OCI-LY1 (cell line): ENCODE measurements around the gene TMEM263.

Experiments used
- H2AFZ ChIP-seq: fragments of 200-600 bp; sonication (generic), shearing (Covaris generic); 2 replicates; pipeline ENCODE4 v1.6.0; 2014; ENCODE audit warnings: antibody characterized with exemption, mild to moderate bottlenecking, low read length
- H3F3A ChIP-seq: fragments of 200-600 bp; sonication (generic), shearing (Covaris generic); 2 replicates; pipeline ENCODE4 v1.6.0; 2014; ENCODE audit warnings: mild to moderate bottlenecking, antibody characterized with exemption, low read length, moderate library complexity; ENCODE audit not compliant: insufficient read depth
- H3K27ac ChIP-seq: fragments of 200-600 bp; sonication (generic); 2 replicates; pipeline ENCODE4 v1.5.1; 2014; ENCODE audit warnings: low read length, mixed run types, mild to moderate bottlenecking, low read depth; ENCODE audit not compliant: poor library complexity, severe bottlenecking
- H3K27me3 ChIP-seq: fragments of 200-600 bp; sonication (generic); 2 replicates; pipeline ENCODE4 v1.6.0; 2014; ENCODE audit warnings: antibody characterized with exemption, mild to moderate bottlenecking, low read length, moderate library complexity; ENCODE audit not compliant: insufficient read depth
- H3K36me3 ChIP-seq: fragments of 200-600 bp; sonication (generic); 2 replicates; pipeline ENCODE4 v1.6.1; 2014; ENCODE audit warnings: mild to moderate bottlenecking, antibody characterized with exemption, low read length, moderate library complexity, mixed read lengths; ENCODE audit not compliant: insufficient read depth
- H3K4me1 ChIP-seq: fragments of 200-600 bp; sonication (generic); 2 replicates; pipeline ENCODE4 v1.5.1; 2014; ENCODE audit warnings: mild to moderate bottlenecking, low read length, moderate library complexity; ENCODE audit not compliant: insufficient read depth, severe bottlenecking
- H3K4me2 ChIP-seq: fragments of 200-600 bp; sonication (generic), shearing (Covaris generic); 2 replicates; pipeline ENCODE4 v1.6.1; 2014; ENCODE audit warnings: low read length
- H3K4me3 ChIP-seq: fragments of 200-600 bp; sonication (generic); 2 replicates; pipeline ENCODE4 v1.5.1; 2014; ENCODE audit warnings: low read length, low read depth, mild to moderate bottlenecking, mixed read lengths; ENCODE audit not compliant: poor library complexity, severe bottlenecking
- H3K79me2 ChIP-seq: fragments of 200-600 bp; shearing (Covaris generic); 2 replicates; pipeline ENCODE4 v1.6.1; 2016; ENCODE audit warnings: mixed run types, low read length, mixed read lengths; ENCODE audit not compliant: insufficient read depth
- H3K9ac ChIP-seq: fragments of 200-600 bp; sonication (generic), shearing (Covaris generic); 2 replicates; pipeline ENCODE4 v1.6.1; 2014; ENCODE audit warnings: mild to moderate bottlenecking, low read length, mixed read lengths
- H3K9me2 ChIP-seq: fragments of 200-600 bp; sonication (generic), shearing (Covaris generic); 2 replicates; pipeline ENCODE4 v1.6.1; 2014; ENCODE audit warnings: low read depth, mild to moderate bottlenecking, low read length, mixed read lengths
- H3K9me3 ChIP-seq: fragments of 200-600 bp; shearing (Covaris generic); 2 replicates; pipeline ENCODE4 v1.6.1; 2014; ENCODE audit warnings: low read length, mixed read lengths
- H4K20me1 ChIP-seq: fragments of 200-600 bp; sonication (generic), shearing (Covaris generic); 2 replicates; pipeline ENCODE4 v1.6.0; 2016; ENCODE audit warnings: mild to moderate bottlenecking, low read length; ENCODE audit not compliant: insufficient read depth
- EZH2 ChIP-seq: fragments of 200-600 bp; sonication (generic), shearing (Covaris generic); IDR thresholded peaks from 2 replicates; pipeline ENCODE4 v1.8.0; 2017; ENCODE audit warnings: borderline replicate concordance, mixed run types, mild to moderate bottlenecking, antibody characterized with exemption, low read length, moderate library complexity, mixed read lengths
- TF ChIP-seq, protein P1 (sequence below): fragments of 200-600 bp; sonication (generic), shearing (Covaris generic); IDR thresholded peaks from 2 replicates; pipeline ENCODE4 v1.5.1; 2017; ENCODE audit warnings: mild to moderate bottlenecking, antibody characterized with exemption, low read length, moderate library complexity, mixed read lengths

TMEM263 gene

DNA sequence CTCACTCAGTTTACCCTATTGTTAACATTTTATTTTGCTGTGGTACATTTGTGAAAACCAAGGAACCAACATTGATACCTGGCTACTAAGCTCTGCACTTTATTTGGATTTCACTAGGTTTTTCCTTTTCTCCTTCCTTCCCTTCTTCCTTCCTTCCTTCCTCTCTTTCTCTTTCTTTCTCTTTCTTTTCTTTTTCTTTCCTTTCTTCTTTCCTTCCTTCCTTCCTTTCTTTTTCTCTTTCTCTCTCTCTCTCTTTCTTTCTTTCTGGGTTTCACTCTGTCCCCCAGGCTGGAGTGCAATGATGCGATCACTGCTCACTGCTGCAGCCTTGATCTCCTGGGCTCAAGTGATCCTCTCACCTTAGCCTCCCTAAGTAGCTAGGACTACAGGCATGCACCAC lies 29.1 kb upstream of the TMEM263 start:
- Histone ChIP-seq H2AFZ (no peak overlapping the region), H3K9ac (no peak overlapping the region), H3F3A (no peaks in the 10 kb centered on the region), H3K4me1 (no peaks in the 10 kb centered on the region), H3K36me3 (no peaks in the 10 kb centered on the region), H3K4me2 (no peak overlapping the region), H3K4me3 (no peak overlapping the region), H3K9me3 (no peaks in the 10 kb centered on the region), H3K27me3 (no peaks in the 10 kb centered on the region), H3K27ac (no peak overlapping the region), H4K20me1 (no peaks in the 10 kb centered on the region), H3K9me2 (no peaks in the 10 kb centered on the region), H3K79me2 (no peaks in the 10 kb centered on the region)
- no peak for TF ChIP-seq EZH2
- TF ChIP-seq, protein P1, sequence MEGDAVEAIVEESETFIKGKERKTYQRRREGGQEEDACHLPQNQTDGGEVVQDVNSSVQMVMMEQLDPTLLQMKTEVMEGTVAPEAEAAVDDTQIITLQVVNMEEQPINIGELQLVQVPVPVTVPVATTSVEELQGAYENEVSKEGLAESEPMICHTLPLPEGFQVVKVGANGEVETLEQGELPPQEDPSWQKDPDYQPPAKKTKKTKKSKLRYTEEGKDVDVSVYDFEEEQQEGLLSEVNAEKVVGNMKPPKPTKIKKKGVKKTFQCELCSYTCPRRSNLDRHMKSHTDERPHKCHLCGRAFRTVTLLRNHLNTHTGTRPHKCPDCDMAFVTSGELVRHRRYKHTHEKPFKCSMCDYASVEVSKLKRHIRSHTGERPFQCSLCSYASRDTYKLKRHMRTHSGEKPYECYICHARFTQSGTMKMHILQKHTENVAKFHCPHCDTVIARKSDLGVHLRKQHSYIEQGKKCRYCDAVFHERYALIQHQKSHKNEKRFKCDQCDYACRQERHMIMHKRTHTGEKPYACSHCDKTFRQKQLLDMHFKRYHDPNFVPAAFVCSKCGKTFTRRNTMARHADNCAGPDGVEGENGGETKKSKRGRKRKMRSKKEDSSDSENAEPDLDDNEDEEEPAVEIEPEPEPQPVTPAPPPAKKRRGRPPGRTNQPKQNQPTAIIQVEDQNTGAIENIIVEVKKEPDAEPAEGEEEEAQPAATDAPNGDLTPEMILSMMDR = no peak

DNA sequence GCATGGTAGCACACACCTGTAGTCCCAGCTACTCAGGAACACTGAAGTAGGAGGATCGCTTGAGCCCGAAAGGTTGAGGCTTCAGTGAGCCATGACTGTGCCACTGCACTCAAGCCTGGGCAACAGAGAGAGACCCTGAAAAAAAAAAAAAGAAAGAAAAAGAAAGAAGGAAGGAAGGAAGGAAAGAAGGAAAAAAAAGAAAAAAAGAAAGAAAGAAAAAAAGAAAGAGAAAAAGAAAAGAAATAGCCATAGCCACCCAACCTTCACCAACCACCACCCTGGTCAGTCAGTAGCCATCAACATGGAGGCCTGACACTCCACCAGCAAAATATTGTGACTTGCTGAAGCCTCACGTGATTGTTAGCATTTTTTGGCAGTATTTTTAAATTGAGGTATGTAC lies 21.4 kb upstream of the TMEM263 start:
- H3K4me2 ChIP-seq = no peak overlapping the region
- no peak overlapping the region for H3K9ac ChIP-seq
- H3K79me2 ChIP-seq = no peaks in the 10 kb centered on the region
- TF ChIP-seq EZH2 = no peak
- TF ChIP-seq, protein P1 = no peak
- H3K36me3 ChIP-seq = no peaks in the 10 kb centered on the region
- H3K27me3 ChIP-seq = no peaks in the 10 kb centered on the region
- no peaks in the 10 kb centered on the region for H4K20me1 ChIP-seq
- no peak overlapping the region for H2AFZ ChIP-seq
- no peaks in the 10 kb centered on the region for H3K9me3 ChIP-seq
- no peak overlapping the region for H3K4me3 ChIP-seq
- no peaks in the 10 kb centered on the region for H3K9me2 ChIP-seq
- H3K4me1 ChIP-seq = no peaks in the 10 kb centered on the region
- H3K27ac ChIP-seq = no peak overlapping the region
- no peaks in the 10 kb centered on the region for H3F3A ChIP-seq

DNA sequence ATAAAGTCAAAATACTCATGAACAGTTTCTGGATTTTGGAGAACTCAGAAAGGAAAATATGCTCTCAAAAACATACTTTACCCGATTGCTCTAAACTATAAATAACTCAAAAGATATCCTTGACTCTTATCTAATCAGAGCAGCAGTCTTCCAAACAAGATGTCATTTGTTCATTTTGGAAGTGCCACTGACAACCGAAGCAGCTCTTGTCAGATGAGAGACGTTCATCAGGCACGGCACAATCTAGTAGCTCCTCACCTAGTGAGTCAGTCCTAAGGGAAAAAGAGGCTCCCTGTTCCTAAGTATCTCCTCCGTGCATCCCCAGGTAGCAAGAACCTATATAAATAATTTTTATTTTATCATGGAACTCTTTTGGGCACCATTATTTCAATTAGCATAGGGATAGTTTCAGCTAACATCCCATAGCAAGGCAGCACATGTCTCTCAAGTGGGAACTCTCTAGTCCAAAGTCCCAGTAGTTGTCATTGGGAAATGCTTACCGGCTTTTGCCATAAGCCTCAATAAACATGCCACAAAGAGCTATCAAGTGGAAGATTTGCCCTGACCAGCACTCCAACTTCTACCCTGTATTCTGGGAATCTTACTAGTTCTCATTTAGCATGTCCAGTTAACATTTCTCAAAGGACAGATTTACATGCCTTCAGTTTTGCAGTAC lies 14.1 kb upstream of the TMEM263 start:
- Histone ChIP-seq H3K27ac (no peak overlapping the region), H2AFZ (no peak overlapping the region), H3K9ac (no peak overlapping the region), H3K4me1 (no peaks in the 10 kb centered on the region), H3F3A (no peaks in the 10 kb centered on the region), H3K36me3 (no peaks in the 10 kb centered on the region), H3K9me3 (no peaks in the 10 kb centered on the region), H4K20me1 (no peaks in the 10 kb centered on the region), H3K4me3 (no peak overlapping the region), H3K4me2 (no peak overlapping the region), H3K79me2 (no peaks in the 10 kb centered on the region), H3K27me3 (no peaks in the 10 kb centered on the region), H3K9me2 (no peaks in the 10 kb centered on the region)
- TF ChIP-seq, protein P1 = no peak
- no peak for TF ChIP-seq EZH2
